Caco-2 (cell line): Measurements from ENCODE around the gene DKK1. TPM values are rescaled to one million over a fixed set of nuclear protein-coding genes. Genes with fewer than 3 reads are reported as not detected.
"Not testable (repeated sequence)": the region's sequence is repeated elsewhere in the genome, so short reads cannot be mapped to it uniquely, and the experiment has no call there.

ENCODE experiments used
- BruUV-seq: library from RNA; stranded (reverse); fragments of 400-500 nt; replicated peaks from 2 replicates; lab custom pipeline; 2021; lab: Mats Ljungman, UMichigan
- CTCF ChIA-PET: fragments of 300-600 bp; sonication (Branson Sonifier 250); formaldehyde crosslinking; loops from one replicate; lab custom pipeline; 2022; ENCODE audit warnings: antibody characterized with exemption; lab: Charles Lee
- POLR2A ChIA-PET: fragments of 300-600 bp; sonication (Branson Sonifier 250); formaldehyde crosslinking; loops from one replicate; lab custom pipeline; 2022; ENCODE audit warnings: antibody characterized with exemption; lab: Charles Lee
- DNase-seq, 2 experiments: peaks; one replicate each; pipeline versions ENCODE4 v3.0.0 to v3.0.0-alpha.2; 2020 to 2022
- H3K27me3 ChIP-seq: replicated peaks from 2 replicates; pipeline ENCODE4 v1.6.0; 2011; ENCODE audit warnings: low read length; ENCODE audit not compliant: control insufficient read depth, insufficient read depth
- H3K36me3 ChIP-seq: 2 replicates; pipeline ENCODE4 v1.5.1; 2011; ENCODE audit warnings: low read length; ENCODE audit not compliant: control insufficient read depth, insufficient read depth
- H3K4me1 ChIP-seq: fragments of 250-450 bp; sonication (Bioruptor Pico); 2 replicates; pipeline ENCODE4 v1.5.1; 2020; ENCODE audit warnings: mild to moderate bottlenecking
- H3K4me3 ChIP-seq: 2 replicates; pipeline ENCODE4 v1.5.1; 2011; ENCODE audit warnings: low read depth, mild to moderate bottlenecking, control low read depth, low read length
- H3K9me3 ChIP-seq: fragments of 250-450 bp; sonication (Bioruptor Pico); 2 replicates; pipeline ENCODE4 v1.5.1; 2020; ENCODE audit warnings: mild to moderate bottlenecking, moderate library complexity
- H3K27ac Mint-ChIP-seq: one replicate; pipeline ENCODE4 v1.8.0; 2022; ENCODE audit warnings: mixed read lengths; ENCODE audit not compliant: unreplicated experiment
- H3K27me3 Mint-ChIP-seq: one replicate; pipeline ENCODE4 v1.8.0; 2022; ENCODE audit warnings: mixed read lengths; ENCODE audit not compliant: insufficient read depth, unreplicated experiment
- H3K36me3 Mint-ChIP-seq: one replicate; pipeline ENCODE4 v1.8.0; 2022; ENCODE audit warnings: mild to moderate bottlenecking, mixed read lengths; ENCODE audit not compliant: insufficient read depth, unreplicated experiment
- H3K4me1 Mint-ChIP-seq: one replicate; pipeline ENCODE4 v1.8.0; 2022; ENCODE audit warnings: low read depth, mixed read lengths; ENCODE audit not compliant: unreplicated experiment
- H3K4me3 Mint-ChIP-seq: one replicate; pipeline ENCODE4 v1.8.0; 2022; ENCODE audit warnings: mild to moderate bottlenecking, moderate library complexity, mixed read lengths; ENCODE audit not compliant: unreplicated experiment
- H3K9me3 Mint-ChIP-seq: one replicate; pipeline ENCODE4 v1.8.0; 2022; ENCODE audit warnings: mixed read lengths; ENCODE audit not compliant: unreplicated experiment
- CTCF ChIP-seq, 2 experiments: fragments of 200-600 bp in 1 of 2; IDR thresholded peaks; 1 replicate in 1 of 2; 2 replicates in 1 of 2; pipeline versions ENCODE4 v1.5.1 to v1.8.0; 2011 to 2022; ENCODE audit warnings: antibody characterized with exemption in 1 of 2, control low read depth in 1 of 2, inconsistent platforms in 1 of 2, low read depth in 1 of 2, low read length in 1 of 2, mild to moderate bottlenecking in 1 of 2, moderate library complexity in 1 of 2; ENCODE audit not compliant: insufficient read depth in 1 of 2, severe bottlenecking in 1 of 2, unreplicated experiment in 1 of 2
- intact Hi-C: fragments of 100-400 bp; cut with micrococcal nuclease; formaldehyde crosslinking; loops from one replicate; pipeline ENCODE4 v1.10.0; 2022; ENCODE audit not compliant: unreplicated experiment
- total RNA-seq: library from RNA; stranded (reverse); gene quantifications from 2 replicates; pipeline ENCODE4 v1.2.3, GENCODE V29; 2022

DKK1 gene
- total RNA-seq, 1 experiment from 2014 or later = 1,866 TPM

GRCh38 chr10:52359441-52359840 lies 45.4 kb downstream of the DKK1 start:
- peaks cover 51% of the 10 kb centered on the region for H3K4me1 Mint-ChIP-seq
- H3K9me3 Mint-ChIP-seq = peaks cover 9% of the 10 kb centered on the region
- no TSS peak for BruUV-seq
- H3K27me3 ChIP-seq = no peaks in the 10 kb centered on the region
- H3K27me3 Mint-ChIP-seq = no peaks in the 10 kb centered on the region
- no peak overlapping the region for H3K4me3 ChIP-seq
- no peak for DNase-seq
- ChIA-PET POLR2A (no interaction called here), CTCF (no interaction called here)
- H3K36me3 ChIP-seq = no peaks in the 10 kb centered on the region
- peaks cover 55% of the 10 kb centered on the region for H3K4me1 ChIP-seq
- no peak overlapping the region for H3K4me3 Mint-ChIP-seq
- no peak for TF ChIP-seq CTCF (IDR thresholded peaks at IDR 0.05; ENCODE audit: insufficient read depth in 1 of 2, low read depth in 1 of 2, low read length in 1 of 2, severe bottlenecking in 1 of 2, unreplicated experiment in 1 of 2)
- peaks cover 19% of the 10 kb centered on the region for H3K9me3 ChIP-seq
- H3K27ac Mint-ChIP-seq = peak overlapping the region; percentile 40
- H3K36me3 Mint-ChIP-seq = peaks cover 23% of the 10 kb centered on the region
- intact Hi-C loops = loop anchor here (10.0 kb wide), 1 partner anchor 315 kb away; no protein-coding TSS in a partner anchor

GRCh38 chr10:52365547-52366432 lies 51.7 kb downstream of the DKK1 start:
- H3K4me3 ChIP-seq, H3K27me3 ChIP-seq: not testable (repeated sequence)

More at GRCh38 chr10:52365547-52366432, 51.7 kb downstream of the DKK1 start:
- BruUV-seq, H3K4me1 ChIP-seq, H3K36me3 ChIP-seq, H3K27ac Mint-ChIP-seq, POLR2A ChIA-PET, intact Hi-C loops, H3K4me1 Mint-ChIP-seq, CTCF ChIA-PET, DNase-seq, H3K4me3 Mint-ChIP-seq, H3K27me3 Mint-ChIP-seq: not testable (repeated sequence)
- Mint-ChIP-seq H3K9me3 (peaks cover 28% of the 10 kb centered on the region), H3K36me3 (peaks cover 23% of the 10 kb centered on the region)
- peaks cover 60% of the 10 kb centered on the region for H3K9me3 ChIP-seq
